Measurements from ENCODE around the gene UBXN10. TPM values are rescaled to one million over a fixed set of nuclear protein-coding genes. Genes with fewer than 3 reads are reported as not detected.
A peak's percentile ranks its signal among the peaks of the same experiment; 100 is the strongest.

Gene UBXN10
- polyA plus RNA-seq, 3 donors: 0.16 to 0.82 (median 0.30) TPM

- H3K79me2 ChIP-seq (ENCODE audit: insufficient read depth, low read length): no peaks in the 10 kb centered on the region
- peak overlapping the region; percentile 67 to 68 for H3K27ac ChIP-seq (ENCODE audit: low read depth in 1 of 2, low read length in 2 of 2)
- TF ChIP-seq CTCF (IDR thresholded peaks at IDR 0.05): peak; percentile 71
- peaks cover 7 to 20% (median 12%) of the 10 kb centered on the region in 7 donors for H3K9me3 Mint-ChIP-seq
- H3K9ac ChIP-seq (ENCODE audit: insufficient read depth, low read length, poor library complexity, severe bottlenecking): peak overlapping the region; percentile 38
- peak overlapping the region; percentile 59 for H3K4me2 ChIP-seq (replicated peaks; ENCODE audit: extremely low read depth, low read length, poor library complexity, severe bottlenecking)
- H3K27ac Mint-ChIP-seq: peak overlapping the region; percentile 75 to 97 (median 95)
- H3K36me3 Mint-ChIP-seq: no peaks in the 10 kb centered on the region
- H3K4me1 Mint-ChIP-seq: peaks cover 28% of the 10 kb centered on the region
- H3K9me3 ChIP-seq (replicated peaks in 1 of 2; ENCODE audit: control insufficient read depth in 1 of 2, insufficient read depth in 1 of 2, low read length in 2 of 2): peaks cover 12 to 13% of the 10 kb centered on the region in 2 donors
- H3K36me3 ChIP-seq (replicated peaks in 1 of 2; ENCODE audit: control insufficient read depth in 1 of 2, insufficient read depth in 2 of 2, low read length in 2 of 2): no peaks in the 10 kb centered on the region
- WGBS (ENCODE audit: insufficient coverage): 67% methylated on average over 5 of the region's 7 CpGs
- peaks cover 5 to 17% (median 8%) of the 10 kb centered on the region in 3 donors for H3K27me3 Mint-ChIP-seq (ENCODE audit: low read depth in 3 of 3)
- peak overlapping the region in 1 of 3 experiments; percentile 57 for H3K4me3 ChIP-seq (replicated peaks in 1 of 3; ENCODE audit: low read depth in 2 of 3, low read length in 3 of 3)
- no peak for DNase-seq
- peak overlapping the region in 1 of 2 donors; percentile 63 for H3K4me3 Mint-ChIP-seq
- H4K20me1 ChIP-seq (ENCODE audit: insufficient read depth, low read length): no peaks in the 10 kb centered on the region
- H2AFZ ChIP-seq (ENCODE audit: insufficient read depth, low read depth, low read length, poor library complexity, severe bottlenecking): peak overlapping the region; percentile 83
- intact Hi-C loops (cut with micrococcal nuclease): loop anchor here (1.0 to 5.0 kb wide), 4 partner anchors 50 to 235 kb away; no protein-coding TSS in a partner anchor
- peaks cover 30 to 33% of the 10 kb centered on the region in 2 donors for H3K4me1 ChIP-seq (ENCODE audit: control insufficient read depth in 1 of 2, insufficient read depth in 2 of 2, low read length in 2 of 2)
- peaks cover 0 to 5% of the 10 kb centered on the region in 2 donors for H3K27me3 ChIP-seq (ENCODE audit: control insufficient read depth in 2 of 2, insufficient read depth in 2 of 2, low read length in 2 of 2)
Observed at GRCh38 chr1:20152599-20152930, 33.3 kb upstream of the UBXN10 start.

GRCh38 chr1:20153000-20153418 is 32.9 kb upstream of the UBXN10 start:
- H3K4me2 ChIP-seq (replicated peaks; ENCODE audit: extremely low read depth, low read length, poor library complexity, severe bottlenecking): peak overlapping the region; percentile 59
- no peak for TF ChIP-seq CTCF (IDR thresholded peaks at IDR 0.05)
- DNase-seq: peak; percentile 6 to 22 (median 19)
- peaks cover 4 to 17% (median 8%) of the 10 kb centered on the region in 3 donors for H3K27me3 Mint-ChIP-seq (ENCODE audit: low read depth in 3 of 3)
- intact Hi-C loops (cut with micrococcal nuclease): loop anchor here (1.0 to 5.0 kb wide), 4 partner anchors 51 to 236 kb away; no protein-coding TSS in a partner anchor
- H3K36me3 ChIP-seq (replicated peaks in 1 of 2; ENCODE audit: control insufficient read depth in 1 of 2, insufficient read depth in 2 of 2, low read length in 2 of 2): no peaks in the 10 kb centered on the region
- H3K4me1 Mint-ChIP-seq: peaks cover 28% of the 10 kb centered on the region
- peaks cover 12 to 24% (median 16%) of the 10 kb centered on the region in 7 donors for H3K9me3 Mint-ChIP-seq
- WGBS (ENCODE audit: insufficient coverage): 24% methylated on average over 6 of the region's 6 CpGs
- peak overlapping the region; percentile 75 to 97 (median 95) for H3K27ac Mint-ChIP-seq
- peaks cover 0 to 5% of the 10 kb centered on the region in 2 donors for H3K27me3 ChIP-seq (ENCODE audit: control insufficient read depth in 2 of 2, insufficient read depth in 2 of 2, low read length in 2 of 2)
- H3K4me3 ChIP-seq (replicated peaks in 1 of 3; ENCODE audit: low read depth in 2 of 3, low read length in 3 of 3): no peak overlapping the region
- no peaks in the 10 kb centered on the region for H4K20me1 ChIP-seq (ENCODE audit: insufficient read depth, low read length)
- H3K36me3 Mint-ChIP-seq: no peaks in the 10 kb centered on the region
- H2AFZ ChIP-seq (ENCODE audit: insufficient read depth, low read depth, low read length, poor library complexity, severe bottlenecking): peak overlapping the region; percentile 83
- H3K79me2 ChIP-seq (ENCODE audit: insufficient read depth, low read length): no peaks in the 10 kb centered on the region
- H3K4me3 Mint-ChIP-seq: peak overlapping the region in 1 of 2 donors; percentile 9
- no peak overlapping the region for H3K9ac ChIP-seq (ENCODE audit: insufficient read depth, low read length, poor library complexity, severe bottlenecking)
- H3K4me1 ChIP-seq (ENCODE audit: control insufficient read depth in 1 of 2, insufficient read depth in 2 of 2, low read length in 2 of 2): peaks cover 30 to 33% of the 10 kb centered on the region in 2 donors
- peak overlapping the region; percentile 67 to 68 for H3K27ac ChIP-seq (ENCODE audit: low read depth in 1 of 2, low read length in 2 of 2)
- peaks cover 16 to 17% of the 10 kb centered on the region in 2 donors for H3K9me3 ChIP-seq (replicated peaks in 1 of 2; ENCODE audit: control insufficient read depth in 1 of 2, insufficient read depth in 1 of 2, low read length in 2 of 2)

Measured in CD14-positive monocyte (primary cell).